ENCODE data around the gene BLTP3A.
"Not testable (repeated sequence)": the region's sequence is repeated elsewhere in the genome, so short reads cannot be mapped to it uniquely, and the experiment has no call there.

The BLTP3A gene

GRCh38 chr6:34748757-34749156, 43.1 kb upstream of the BLTP3A start:
- TF ChIP-seq ZFX (IDR thresholded peaks at IDR 0.05) (no peak), CTCF (conservative IDR thresholded peaks at IDR 0.05) (no peak)
- no peak overlapping the region for H3K27ac ChIP-seq

GRCh38 chr6:34756513-34756856, 35.4 kb upstream of the BLTP3A start:
- H3K27ac ChIP-seq, result peak overlapping the region; percentile 85
- peak; percentile 80 for TF ChIP-seq CTCF (conservative IDR thresholded peaks at IDR 0.05)

GRCh38 chr6:34757687-34758274, 34.1 kb upstream of the BLTP3A start:
- H3K27ac ChIP-seq, result peak overlapping the region; percentile 85
- TF ChIP-seq ZFX (IDR thresholded peaks at IDR 0.05) (0 out of 2 replicates have a peak, but pooled peaks have one; percentile 6), CTCF (conservative IDR thresholded peaks at IDR 0.05) (no peak)

- no peak for TF ChIP-seq ZFX (IDR thresholded peaks at IDR 0.05)
- no peak for TF ChIP-seq CTCF (conservative IDR thresholded peaks at IDR 0.05)
- no peak overlapping the region for H3K27ac ChIP-seq
Observed at GRCh38 chr6:34760108-34760507, 31.8 kb upstream of the BLTP3A start.

- not testable (repeated sequence) for H3K27ac ChIP-seq
Observed at GRCh38 chr6:34761681-34762080, 30.2 kb upstream of the BLTP3A start.

- H3K27ac ChIP-seq, result no peak overlapping the region
- TF ChIP-seq CTCF (conservative IDR thresholded peaks at IDR 0.05) (no peak), ZFX (IDR thresholded peaks at IDR 0.05) (no peak)
Observed at GRCh38 chr6:34768148-34768547, 23.7 kb upstream of the BLTP3A start.

GRCh38 chr6:34771727-34772126, 20.2 kb upstream of the BLTP3A start:
- TF ChIP-seq ZFX (IDR thresholded peaks at IDR 0.05), result no peak
- TF ChIP-seq CTCF (conservative IDR thresholded peaks at IDR 0.05), result no peak
- no peak overlapping the region for H3K27ac ChIP-seq

GRCh38 chr6:34772940-34773339, 18.9 kb upstream of the BLTP3A start:
- H3K27ac ChIP-seq, result no peak overlapping the region
- TF ChIP-seq ZFX (IDR thresholded peaks at IDR 0.05) (no peak), CTCF (conservative IDR thresholded peaks at IDR 0.05) (no peak)
